Erythroblast (primary cell): ENCODE data around the gene CPXM1.
"Not testable (repeated sequence)": the region's sequence is repeated elsewhere in the genome, so short reads cannot be mapped to it uniquely, and the experiment has no call there.

Experiments used
- DNase-seq, 2 experiments: peaks; one replicate each; lab custom pipeline; 2025; lab: John Stamatoyannopoulos, UW
- GATA1 ChIP-seq: IDR thresholded peaks from 2 replicates; pipeline ENCODE4 v1.6.1; 2011; ENCODE audit warnings: low read depth, mild to moderate bottlenecking, control low read depth, low read length, moderate library complexity
- POLR2A ChIP-seq: IDR thresholded peaks from 2 replicates; pipeline ENCODE4 v1.6.1; 2011; ENCODE audit warnings: mild to moderate bottlenecking, low read length

CPXM1 gene

DNA sequence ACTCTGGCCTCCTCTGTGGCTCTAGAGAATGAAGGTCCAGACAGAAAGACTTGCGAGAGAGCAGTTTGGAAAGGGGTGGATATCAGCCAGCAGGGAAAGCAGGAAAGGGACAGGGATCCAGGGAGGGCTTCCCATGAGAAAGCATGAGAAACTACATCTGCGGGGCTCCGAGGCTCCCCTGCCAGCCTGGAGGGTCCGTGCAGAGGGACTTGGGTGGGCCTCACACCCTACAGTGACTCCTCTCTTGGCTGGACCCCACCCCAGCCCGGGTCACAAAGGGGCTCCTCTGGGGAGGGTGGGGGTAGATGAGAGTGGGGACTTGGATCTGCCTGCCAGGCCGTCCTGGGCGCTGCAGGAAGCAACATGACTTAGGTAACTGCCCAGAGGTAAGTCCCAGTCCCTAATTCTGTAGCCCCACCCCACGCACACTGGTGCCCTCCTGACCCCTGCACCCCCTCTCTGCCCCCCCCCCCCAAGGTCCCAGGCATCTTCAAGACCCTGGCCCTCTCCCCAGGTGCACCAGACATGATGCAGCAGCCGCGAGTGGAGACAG lies 15.7 kb upstream of the CPXM1 start, which contains the start of gene TMEM239:
Gene TMEM239, plus strand, starts transcription at position 335 of the 553 bp plus-strand sequence. Its CDS starts 191 bp downstream, at position 526.
- no peak for DNase-seq
- TF ChIP-seq GATA1, result no peak
- TF ChIP-seq POLR2A, result no peak

DNA sequence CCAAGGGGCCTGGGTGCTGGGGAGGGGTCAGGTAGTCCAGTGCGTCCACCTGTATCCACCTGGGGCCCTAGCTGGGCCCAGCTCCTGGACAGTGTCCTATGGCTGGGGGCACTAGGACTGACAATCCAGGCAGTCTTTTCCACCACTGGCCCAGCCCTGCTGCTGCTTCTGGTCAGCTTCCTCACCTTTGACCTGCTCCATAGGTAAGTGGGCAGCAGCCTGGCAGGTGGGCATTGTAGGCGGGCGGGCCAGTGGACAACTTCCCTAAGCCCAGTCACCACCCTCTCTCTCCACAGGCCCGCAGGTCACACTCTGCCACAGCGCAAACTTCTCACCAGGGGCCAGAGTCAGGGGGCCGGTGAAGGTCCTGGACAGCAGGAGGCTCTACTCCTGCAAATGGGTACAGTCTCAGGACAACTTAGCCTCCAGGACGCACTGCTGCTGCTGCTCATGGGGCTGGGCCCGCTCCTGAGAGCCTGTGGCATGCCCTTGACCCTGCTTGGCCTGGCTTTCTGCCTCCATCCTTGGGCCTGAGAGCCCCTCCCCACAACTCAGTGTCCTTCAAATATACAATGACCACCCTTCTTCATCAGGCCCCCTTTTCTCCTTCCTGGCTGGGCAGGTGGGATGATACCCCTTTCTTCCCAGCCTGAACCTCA lies 14.9 kb upstream of the CPXM1 start:
- TF ChIP-seq GATA1 (no peak), POLR2A (no peak)
- no peak for DNase-seq

DNA sequence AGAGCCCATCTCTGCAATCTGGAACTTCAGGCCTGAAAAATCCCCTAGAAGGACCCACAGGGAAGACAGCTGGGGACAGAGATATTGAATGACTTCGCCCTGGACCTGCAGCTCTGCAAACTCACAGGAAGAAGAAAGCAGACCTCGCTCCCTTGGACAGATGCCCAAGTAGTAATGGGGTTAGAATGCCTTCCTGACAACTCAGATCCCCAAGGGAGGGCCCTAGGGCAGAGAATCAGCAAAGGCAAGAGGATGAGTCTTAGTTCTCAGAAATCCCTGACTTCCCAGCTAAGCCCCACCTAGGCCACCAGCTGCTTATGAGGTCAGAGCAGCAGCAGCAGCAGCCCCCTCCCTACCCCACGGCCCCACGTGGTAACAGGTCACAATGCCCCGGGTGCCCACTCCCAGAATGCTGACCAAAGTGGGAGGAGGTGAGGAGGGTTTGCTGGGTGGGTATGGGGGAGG lies 14.2 kb upstream of the CPXM1 start, which contains the start of gene C20orf141:
Gene C20orf141, plus strand, starts transcription at position 401 of the 465 bp plus-strand sequence. CDS start 198 bp downstream, outside the sequence.
- TF ChIP-seq GATA1 (no peak), POLR2A (no peak)
- no peak for DNase-seq

DNA sequence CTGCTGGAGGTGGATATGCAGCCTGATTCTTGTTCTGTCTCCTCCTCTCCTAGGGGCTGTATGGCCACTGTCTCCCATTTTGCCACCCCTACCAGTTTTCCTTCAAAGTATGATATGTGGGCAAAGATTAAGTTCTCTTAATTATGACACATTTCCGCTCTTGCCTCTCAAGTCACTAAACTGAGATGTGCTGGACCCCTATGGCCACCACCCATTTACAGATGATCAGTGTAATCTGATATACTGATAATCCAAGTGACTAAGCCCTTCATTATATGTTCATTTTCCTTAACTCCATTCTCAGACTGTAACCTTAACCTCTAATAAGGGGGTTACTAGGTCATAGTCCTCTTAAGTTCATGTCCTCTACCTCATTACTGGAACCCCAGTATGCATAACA lies 13.6 kb upstream of the CPXM1 start:
- TF ChIP-seq POLR2A, result no peak
- TF ChIP-seq GATA1, result no peak

DNA sequence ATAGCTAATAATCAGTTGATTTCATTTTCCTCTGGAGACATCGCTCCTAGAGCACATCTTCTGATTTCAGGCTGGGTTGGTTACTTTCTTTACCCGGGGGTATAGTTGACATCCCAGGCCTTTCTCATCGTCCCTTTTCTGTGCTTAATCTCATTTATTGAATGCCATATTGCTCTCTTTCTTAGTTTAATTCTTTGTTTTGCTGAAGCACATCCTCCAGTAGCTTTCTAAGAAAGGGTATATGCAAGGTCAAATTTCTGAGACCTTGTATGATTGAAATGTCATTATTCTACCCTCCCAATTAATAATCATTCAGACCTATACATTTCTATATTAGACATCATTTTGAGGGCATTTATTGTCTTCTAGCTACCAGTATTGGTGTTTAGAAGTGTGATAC lies 11.8 kb upstream of the CPXM1 start:
- DNase-seq, result no peak
- TF ChIP-seq POLR2A, result no peak

More for the DNA sequence above, 13.6 kb upstream of the CPXM1 start:
- no peak for DNase-seq

DNA sequence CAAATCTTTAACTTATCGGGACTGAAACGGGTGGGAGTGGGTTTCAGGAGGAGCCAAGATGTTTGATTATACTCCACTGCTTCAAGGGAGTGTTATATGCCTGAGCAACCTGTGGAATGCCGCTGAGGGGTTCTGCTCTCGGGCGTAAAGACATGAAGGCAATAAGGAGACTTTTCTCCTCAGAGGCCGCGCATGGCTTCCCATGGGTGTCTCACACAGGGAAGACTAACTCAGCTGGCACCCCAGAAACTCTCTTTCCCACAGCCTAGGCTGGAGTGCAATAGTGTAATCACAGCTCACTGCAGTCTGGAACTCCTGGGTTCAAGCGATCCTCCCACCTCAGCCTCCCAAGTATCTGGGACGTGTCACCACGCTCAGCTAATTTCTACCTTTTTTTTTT lies 9.3 kb upstream of the CPXM1 start:
- TF ChIP-seq GATA1 (no peak), POLR2A (no peak)
- no peak for DNase-seq

DNA sequence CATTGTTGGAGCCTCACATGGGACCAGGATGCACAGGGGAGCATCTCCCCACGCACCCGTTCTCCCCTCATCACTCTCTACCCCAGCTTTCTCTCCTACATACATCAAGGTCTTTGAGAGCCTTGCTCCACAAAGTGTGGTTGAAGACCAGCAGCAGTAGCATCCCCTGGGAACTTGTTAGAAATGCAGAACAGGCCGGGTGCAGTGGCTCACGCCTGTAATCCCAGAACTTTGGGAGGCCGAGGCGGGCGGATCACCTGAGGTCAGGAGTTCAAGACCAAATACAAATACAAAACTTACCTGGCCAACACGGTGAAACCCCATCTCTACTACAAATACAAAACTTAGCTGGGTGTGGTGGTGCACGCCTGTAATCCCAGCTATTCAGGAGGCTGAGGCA lies 7.5 kb upstream of the CPXM1 start:
- DNase-seq, result not testable (repeated sequence)

DNA sequence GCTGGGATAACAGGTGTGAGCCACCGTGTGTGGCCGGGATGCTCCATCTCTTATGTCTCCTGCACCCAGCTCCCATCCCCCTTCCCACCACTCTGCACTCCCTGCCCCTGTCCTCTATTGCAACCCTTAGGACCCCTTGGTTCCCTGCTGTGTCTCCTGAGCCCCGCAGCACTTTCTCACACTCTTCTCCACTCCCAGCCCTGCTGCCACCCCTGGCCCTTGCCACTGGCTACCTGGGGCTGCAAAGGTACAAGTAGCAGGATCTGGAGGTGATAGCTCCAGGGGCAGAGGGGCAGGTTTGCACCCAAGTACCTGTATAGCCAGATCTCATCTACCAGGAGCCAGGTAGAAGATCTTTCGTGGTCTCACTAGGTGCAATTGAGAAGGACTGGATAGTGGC lies 6.6 kb upstream of the CPXM1 start:
- DNase-seq, result no peak
- TF ChIP-seq GATA1 (no peak), POLR2A (no peak)

DNA sequence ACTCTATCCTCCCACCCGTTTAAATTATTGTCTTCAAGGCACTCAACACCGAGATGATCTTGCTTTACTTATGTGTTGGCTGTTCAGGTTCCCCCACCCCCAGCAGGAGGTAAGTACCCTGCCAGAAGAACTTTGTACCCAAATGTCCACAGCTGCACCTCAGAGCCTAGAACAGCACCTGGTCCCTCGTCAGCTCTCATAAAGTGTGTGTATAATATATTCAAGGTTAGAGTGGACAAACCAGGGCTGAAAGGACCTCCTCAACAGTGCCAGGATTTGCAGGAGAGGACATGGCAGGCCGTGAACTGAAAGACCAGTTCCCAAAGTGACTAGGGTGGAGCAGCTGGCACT lies 5.9 kb upstream of the CPXM1 start:
- DNase-seq, result no peak
- TF ChIP-seq GATA1, result no peak
- TF ChIP-seq POLR2A, result no peak

DNA sequence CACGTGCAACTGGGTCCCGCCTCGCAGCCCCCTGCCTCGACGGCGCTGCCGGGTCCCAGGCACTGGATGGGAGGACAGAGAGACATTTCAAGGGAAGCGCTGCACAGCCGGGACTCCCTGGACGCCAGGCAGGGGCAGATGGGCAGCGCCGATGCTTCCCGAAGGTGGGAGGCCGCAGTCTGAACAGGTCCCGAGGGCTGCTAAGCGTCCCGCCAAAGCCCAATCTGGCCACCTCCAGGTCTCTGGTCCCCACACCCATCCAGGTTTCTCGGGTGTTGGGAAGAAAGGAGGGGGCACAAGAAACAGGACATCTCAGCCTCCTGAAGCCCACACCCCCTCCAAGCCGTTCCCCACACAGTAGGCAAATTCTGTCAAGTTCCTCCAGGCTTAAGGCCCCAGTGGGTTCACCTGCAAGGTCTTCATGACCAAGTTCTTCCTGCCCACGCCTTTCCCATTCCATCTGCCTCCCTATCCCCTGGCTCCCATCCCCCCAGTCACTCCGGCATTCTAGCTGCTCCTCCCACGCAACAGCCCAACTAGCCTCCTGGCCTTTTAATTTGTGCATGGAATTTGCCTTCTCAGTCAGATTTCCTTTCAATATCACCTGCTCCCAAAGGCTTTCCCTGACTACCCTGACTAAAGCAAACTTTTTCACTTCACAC lies 5.4 kb upstream of the CPXM1 start:
- DNase-seq, result no peak
- TF ChIP-seq GATA1 (no peak), POLR2A (no peak)

DNA sequence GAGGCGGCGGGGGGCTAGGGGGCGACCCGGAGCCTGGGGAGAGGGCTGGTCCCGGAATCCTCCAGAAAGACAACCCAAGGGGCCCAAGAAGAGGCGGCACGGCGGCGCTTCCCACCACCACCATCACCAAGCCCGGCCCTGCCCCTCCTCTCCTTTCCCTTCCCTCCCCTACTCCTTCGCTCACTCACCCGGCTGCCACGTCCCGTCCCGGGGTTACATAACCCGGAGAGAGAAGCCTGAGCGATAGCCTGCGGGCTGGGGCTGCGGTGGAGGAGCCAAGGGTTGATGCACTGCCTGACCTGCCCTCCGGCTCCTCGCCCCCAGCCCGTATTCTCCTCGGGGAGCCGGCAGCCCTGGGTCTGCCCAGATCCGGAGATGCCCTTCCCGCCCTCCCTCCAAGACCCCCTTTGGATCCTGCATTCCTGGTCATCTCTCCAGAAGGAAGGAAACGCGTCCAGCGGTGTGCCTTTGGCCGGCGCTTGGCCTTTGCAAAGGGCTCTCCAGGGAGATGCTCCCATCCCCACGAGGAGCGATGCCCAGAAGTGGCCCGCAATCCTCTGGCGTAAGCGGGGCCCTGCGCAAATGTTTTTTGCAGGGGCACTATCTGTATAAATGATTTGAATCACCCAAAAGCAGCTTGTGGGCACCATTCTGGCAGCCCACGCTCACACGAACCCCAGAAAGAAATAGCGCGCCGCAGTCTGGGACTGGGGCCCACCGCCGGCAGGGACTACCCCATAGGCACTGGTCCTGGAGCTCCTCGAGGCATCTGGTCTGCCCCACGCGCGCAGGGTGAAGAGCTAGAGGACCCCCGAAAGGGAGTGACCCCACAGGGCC lies 4.6 kb upstream of the CPXM1 start:
- no peak for TF ChIP-seq GATA1

DNA sequence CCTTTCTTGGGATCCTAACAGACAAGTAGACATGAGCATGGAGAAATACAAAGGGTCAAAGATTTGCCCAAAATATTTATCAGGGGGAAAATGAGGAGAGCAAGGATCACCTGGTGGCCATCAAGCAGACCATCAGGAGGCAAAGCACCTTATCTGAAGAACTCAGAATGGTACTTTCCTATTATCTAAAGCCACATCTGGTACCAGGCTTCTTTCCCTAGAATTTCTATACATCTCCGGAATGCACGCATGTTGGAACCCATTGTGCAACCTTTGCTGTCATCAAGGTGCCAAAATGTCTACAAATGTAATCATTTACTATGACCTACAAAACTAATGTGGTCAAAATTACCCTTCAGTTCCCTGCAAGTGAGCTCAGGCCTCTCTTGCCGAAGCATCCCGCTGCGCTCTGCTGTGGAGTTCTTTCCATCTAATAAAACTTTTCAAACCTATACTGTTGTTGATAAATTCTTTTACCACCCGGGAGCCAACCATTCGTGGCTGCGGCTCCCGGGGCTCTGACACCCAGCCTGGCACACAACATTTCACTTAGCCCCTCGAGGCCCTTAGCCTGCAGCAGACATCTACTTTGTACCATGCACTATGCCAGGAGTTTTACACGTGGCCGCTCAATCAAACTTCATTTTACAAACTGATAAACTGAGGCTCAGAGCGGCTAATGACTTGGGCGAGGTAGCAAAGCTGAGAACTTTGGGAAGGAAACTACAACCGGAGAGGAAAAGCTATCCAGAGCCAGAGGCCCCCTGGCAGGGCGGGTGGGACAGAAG lies 3.8 kb upstream of the CPXM1 start:
- no peak for TF ChIP-seq GATA1
- TF ChIP-seq POLR2A, result no peak
- DNase-seq, result no peak

More for the DNA sequence above, 4.6 kb upstream of the CPXM1 start:
- no peak for DNase-seq

DNA sequence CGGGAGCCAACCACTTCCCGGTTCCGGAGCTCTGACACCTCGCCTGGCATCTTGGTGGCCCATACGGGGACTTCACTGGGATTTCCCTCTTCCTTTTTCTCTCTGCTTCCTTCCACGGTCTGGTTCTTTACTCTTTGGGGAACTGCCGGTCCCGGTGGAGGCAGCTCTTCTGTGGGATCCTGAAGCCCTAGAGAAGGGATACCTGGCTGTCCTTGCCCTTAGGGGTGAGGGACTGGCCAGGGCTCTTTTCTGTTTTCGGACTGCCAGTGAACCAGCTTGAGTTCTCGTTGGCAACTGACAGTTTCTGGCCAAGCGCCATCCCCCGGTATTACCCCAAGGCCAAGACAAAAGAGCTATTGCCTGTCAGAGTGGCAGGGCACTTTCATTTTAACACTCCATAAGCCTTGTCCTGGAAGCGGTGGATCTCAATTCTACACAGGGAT lies 880 bp upstream of the CPXM1 start:
- DNase-seq, result no peak
- TF ChIP-seq POLR2A (no peak), GATA1 (no peak)
